Right lobe of liver (tissue), 6 donors: ENCODE results near the gene KRTAP16-1. TPM values are rescaled to one million over a fixed set of nuclear protein-coding genes. Genes with fewer than 3 reads are reported as not detected.

Source experiments
- ATAC-seq, 4 donors: fragments of 200-7000 bp; cut with Tn5 transposase; one replicate each; pipeline ENCODE4 v1.9.1; 2020; ENCODE audit warnings: mild to moderate bottlenecking in 4 of 4, moderate library complexity in 4 of 4
- DNase-seq, 3 donors: peaks; one replicate each; pipeline ENCODE4 v3.0.0-alpha.2; 2020
- H3K27ac ChIP-seq, 3 donors: fragments of 200-600 bp; one replicate each; pipeline ENCODE4 v1.8.0; 2022
- H3K27me3 ChIP-seq, 2 donors: fragments of 200-600 bp; one replicate each; pipeline ENCODE4 v1.8.0; 2022
- H3K36me3 ChIP-seq, 4 donors: fragments of 200-600 bp; sonication (generic) in 1 of 4; one replicate each; pipeline versions ENCODE4 v1.5.1 to v1.8.0; 2017 to 2022; ENCODE audit warnings: control low read depth in 1 of 4
- H3K4me1 ChIP-seq, 4 donors: fragments of 200-600 bp; sonication (generic) in 1 of 4; one replicate each; pipeline versions ENCODE4 v1.5.1 to v1.8.0; 2017 to 2022; ENCODE audit warnings: control low read depth in 1 of 4
- H3K4me3 ChIP-seq, 3 donors: fragments of 200-600 bp; one replicate each; pipeline ENCODE4 v1.8.0; 2022
- H3K9me3 ChIP-seq, 4 donors: fragments of 200-600 bp; sonication (generic) in 1 of 4; one replicate each; pipeline versions ENCODE4 v1.5.1 to v1.8.0; 2017 to 2022; ENCODE audit warnings: control low read depth in 1 of 4
- CTCF ChIP-seq, 4 donors: fragments of 200-600 bp in 3 of 4; fragments of 450-650 bp in 1 of 4; IDR thresholded peaks; one replicate each; pipeline versions ENCODE4 v1.5.1 to v1.8.0; 2016 to 2022; ENCODE audit warnings: antibody characterized with exemption in 4 of 4, mild to moderate bottlenecking in 2 of 4
- POLR2A ChIP-seq: fragments of 450-650 bp; IDR thresholded peaks from one replicate; pipeline ENCODE4 v1.6.1; 2017; ENCODE audit warnings: antibody characterized with exemption, mild to moderate bottlenecking
- WGBS: methylation state at CpG from one replicate; pipeline ENCODE4 v1.1.6; 2018; ENCODE audit warnings: low coverage, low lambda C conversion rate; ENCODE audit not compliant: insufficient coverage; ENCODE audit errors: missing lambda C conversion rate; 5-methylcytosine and 5-hydroxymethylcytosine counted together
- intact Hi-C, 2 donors: fragments of 100-400 bp; cut with DNase I; formaldehyde crosslinking; loops; one replicate each; pipeline versions ENCODE4 v1.11.2 to v1.14.1; 2022
- total RNA-seq, 6 experiments: library from RNA; depleted of rRNA in 2 of 6; stranded (reverse); fragments of >200 nt in 2 of 6; fragmentation: NEBNext Ultra II Directional in 3 of 6; extraction: Animal tissue kit (Norgen Biotek cat#: 25700) in 3 of 6; gene quantifications; one replicate each; pipeline versions ENCODE4 v1.1.0 to v1.2.4, GENCODE V29; 2016 to 2023
- donor health status: DM: no; HTN: yes; CAD: no.
- donor health status: DM: no; HTN: no; CAD: no.
- donor health status: DM: no; HTN: no; CAD: no.
- donor health status: DM: no; HTN: yes; CAD: no.
- donor health status: DM: no; HTN: yes; CAD: no.

KRTAP16-1 gene
- total RNA-seq, 6 experiments from 2014 or later, result not detected

GRCh38 chr17:41335747-41336146 is 26.6 kb upstream of the KRTAP16-1 start:
- WGBS, result no CpG with 5 or more reads among the region's 1 CpG
- intact Hi-C loops, result no loop called here
- Histone ChIP-seq H3K9me3 (no peaks in the 10 kb centered on the region), H3K4me3 (no peak overlapping the region), H3K27ac (no peak overlapping the region), H3K4me1 (no peaks in the 10 kb centered on the region), H3K36me3 (no peaks in the 10 kb centered on the region), H3K27me3 (no peaks in the 10 kb centered on the region)
- ATAC-seq (no peak), DNase-seq (no peak)
- TF ChIP-seq CTCF (IDR thresholded peaks at IDR 0.05) (no peak), POLR2A (no peak)

GRCh38 chr17:41334385-41335305 is 25.5 kb upstream of the KRTAP16-1 start:
- no peaks in the 10 kb centered on the region for H3K27me3 ChIP-seq
- no peaks in the 10 kb centered on the region for H3K4me1 ChIP-seq
- H3K4me3 ChIP-seq, result no peak overlapping the region
- DNase-seq (no peak), ATAC-seq (no peak)
- 66% methylated on average over 3 of the region's 6 CpGs for WGBS
- H3K27ac ChIP-seq, result no peak overlapping the region
- intact Hi-C loops, result no loop called here
- H3K9me3 ChIP-seq, result no peaks in the 10 kb centered on the region
- H3K36me3 ChIP-seq, result no peaks in the 10 kb centered on the region
- no peak for TF ChIP-seq CTCF (IDR thresholded peaks at IDR 0.05)
- no peak for TF ChIP-seq POLR2A

GRCh38 chr17:41333836-41334235 is 24.7 kb upstream of the KRTAP16-1 start:
- ATAC-seq, result no peak
- H3K9me3 ChIP-seq, result no peaks in the 10 kb centered on the region
- 83% methylated on average over 2 of the region's 3 CpGs for WGBS
- H3K27me3 ChIP-seq, result no peaks in the 10 kb centered on the region
- DNase-seq, result no peak
- no peak overlapping the region for H3K4me3 ChIP-seq
- no peaks in the 10 kb centered on the region for H3K4me1 ChIP-seq
- no peaks in the 10 kb centered on the region for H3K36me3 ChIP-seq
- intact Hi-C loops, result no loop called here
- TF ChIP-seq POLR2A, result no peak
- no peak for TF ChIP-seq CTCF (IDR thresholded peaks at IDR 0.05)
- H3K27ac ChIP-seq, result no peak overlapping the region

- Histone ChIP-seq H3K4me1 (no peaks in the 10 kb centered on the region), H3K27me3 (no peaks in the 10 kb centered on the region), H3K9me3 (no peaks in the 10 kb centered on the region), H3K27ac (no peak overlapping the region), H3K36me3 (no peaks in the 10 kb centered on the region), H3K4me3 (no peak overlapping the region)
- no peak for ATAC-seq
- TF ChIP-seq CTCF (IDR thresholded peaks at IDR 0.05) (no peak), POLR2A (no peak)
- 87% methylated on average over 3 of the region's 5 CpGs for WGBS
- intact Hi-C loops, result no loop called here
- DNase-seq, result no peak
These were observed 24.0 kb upstream of the KRTAP16-1 start for GRCh38 chr17:41333098-41333497.
